K562 (cell line): ENCODE measurements around the gene NUTF2. TPM values are rescaled to one million over a fixed set of nuclear protein-coding genes. Genes with fewer than 3 reads are reported as not detected.

ENCODE experiments used
- BRF1 ChIP-seq: IDR thresholded peaks from 3 replicates; pipeline ENCODE4 v1.6.1; 2011; ENCODE audit warnings: borderline replicate concordance, mild to moderate bottlenecking; ENCODE audit not compliant: insufficient read length; ENCODE audit errors: extremely low read depth
- CBX3 ChIP-seq, 2 experiments: IDR thresholded peaks; 1 replicate in 1 of 2; 2 replicates in 1 of 2; pipeline ENCODE4 v1.6.1; 2012; ENCODE audit warnings: inconsistent platforms in 2 of 2, low read length in 2 of 2, borderline replicate concordance in 1 of 2, control low read depth in 1 of 2
- CC2D1A ChIP-seq: fragments of 450-650 bp; IDR thresholded peaks from 2 replicates; pipeline ENCODE4 v1.6.1; 2017; ENCODE audit warnings: mild to moderate bottlenecking
- CEBPG ChIP-seq, 3 experiments: fragments of 200-800 bp in 1 of 3; sonication (Bioruptor generic) in 1 of 3; sonication (generic) in 1 of 3; formaldehyde crosslinking in 1 of 3; IDR thresholded peaks in 2 of 3; conservative IDR thresholded peaks in 1 of 3; 2 replicates each; pipeline versions ENCODE4 v1.6.1 to v1.8.0; 2016 to 2022; ENCODE audit warnings: missing compliant biosample characterization in 2 of 3, missing genetic modification characterization in 2 of 3, mild to moderate bottlenecking in 1 of 3, missing genetic modification reagents in 1 of 3
- CTBP1 ChIP-seq: fragments of 450-650 bp; IDR thresholded peaks from 2 replicates; pipeline ENCODE4 v1.6.1; 2016; ENCODE audit warnings: borderline replicate concordance
- DEAF1 ChIP-seq: fragments of 450-650 bp; formaldehyde crosslinking; IDR thresholded peaks from 2 replicates; pipeline ENCODE4 v1.4.0; 2020; ENCODE audit warnings: mild to moderate bottlenecking, moderate library complexity
- HINFP ChIP-seq: fragments of 450-650 bp; conservative IDR thresholded peaks from 2 replicates; pipeline ENCODE4 v1.6.1; 2016; ENCODE audit warnings: missing genetic modification characterization, low read depth, mild to moderate bottlenecking, control low read depth, missing compliant biosample characterization
- IFI16 ChIP-seq: fragments of 250-450 bp; sonication (Bioruptor Pico); IDR thresholded peaks from 2 replicates; pipeline ENCODE4 v2.1.2; 2022; ENCODE audit warnings: mild to moderate bottlenecking, inconsistent platforms
- KLF16 ChIP-seq: IDR thresholded peaks from 2 replicates; pipeline ENCODE4 v1.6.1; 2016; ENCODE audit warnings: antibody characterized with exemption
- PML ChIP-seq: IDR thresholded peaks from 2 replicates; pipeline ENCODE4 v1.6.1; 2012; ENCODE audit warnings: low read length, inconsistent platforms
- RAD21 ChIP-seq, 2 experiments: fragments of 250-450 bp in 1 of 2; fragments of 450-650 bp in 1 of 2; sonication (Bioruptor Pico) in 1 of 2; formaldehyde crosslinking in 1 of 2; IDR thresholded peaks in 1 of 2; conservative IDR thresholded peaks in 1 of 2; 2 replicates each; pipeline versions ENCODE4 v1.4.0 to v1.8.0; 2020 to 2022; ENCODE audit warnings: mild to moderate bottlenecking in 2 of 2, moderate library complexity in 1 of 2
- RCOR1 ChIP-seq, 2 experiments: IDR thresholded peaks; 2 replicates each; pipeline ENCODE4 v1.6.1; 2012; ENCODE audit warnings: low read depth in 2 of 2, low read length in 2 of 2, borderline replicate concordance in 1 of 2, improper control_type of control experiment in 1 of 2
- RHOXF2B ChIP-seq: fragments of 250-450 bp; sonication (Bioruptor Pico); conservative IDR thresholded peaks from 2 replicates; pipeline ENCODE4 v1.5.1; 2021
- SNIP1 ChIP-seq: fragments of 450-650 bp; IDR thresholded peaks from 2 replicates; pipeline ENCODE4 v1.7.1; 2017; ENCODE audit warnings: low read depth, mild to moderate bottlenecking
- TEAD4 ChIP-seq, 2 experiments: sonication (generic) in 1 of 2; formaldehyde crosslinking in 1 of 2; IDR thresholded peaks; 2 replicates each; pipeline versions ENCODE4 v1.6.1 to v1.8.0; 2012 to 2022; ENCODE audit warnings: borderline replicate concordance in 1 of 2, inconsistent platforms in 1 of 2, low read length in 1 of 2, mild to moderate bottlenecking in 1 of 2, missing genetic modification reagents in 1 of 2
- TFAP4 ChIP-seq: sonication (generic); formaldehyde crosslinking; IDR thresholded peaks from 2 replicates; pipeline ENCODE4 v1.8.0; 2022; ENCODE audit warnings: missing genetic modification reagents, mild to moderate bottlenecking, moderate library complexity, borderline replicate concordance
- ZBTB11 ChIP-seq, 3 experiments: fragments of 200-800 bp in 1 of 3; fragments of 250-450 bp in 1 of 3; fragments of 450-650 bp in 1 of 3; sonication (Bioruptor Pico) in 1 of 3; sonication (Bioruptor generic) in 1 of 3; formaldehyde crosslinking in 1 of 3; IDR thresholded peaks; 2 replicates each; pipeline versions ENCODE4 v1.6.1 to v1.8.0; 2016 to 2022; ENCODE audit warnings: mild to moderate bottlenecking in 2 of 3, missing genetic modification characterization in 2 of 3, missing compliant biosample characterization in 1 of 3, moderate library complexity in 1 of 3
- ZNF408 ChIP-seq: fragments of 250-450 bp; sonication (Bioruptor Pico); IDR thresholded peaks from 2 replicates; pipeline ENCODE4 v1.4.0; 2020; ENCODE audit warnings: low read depth, mild to moderate bottlenecking, moderate library complexity
- ZNF830 ChIP-seq: fragments of 250-450 bp; sonication (Bioruptor Pico); IDR thresholded peaks from 2 replicates; pipeline ENCODE4 v1.5.0; 2021; ENCODE audit warnings: mild to moderate bottlenecking
- polyA plus RNA-seq, 8 experiments: library from polyadenylated mRNA; depleted of rRNA in 4 of 8; stranded (reverse) in 5 of 8; unstranded in 3 of 8; fragments of >200 nt; fragmentation: Nextera tagmentation in 2 of 8; fragmentation: Illumina TruSeq in 1 of 8; extraction: Ambion mirVana in 2 of 8; extraction: Trizol in 1 of 8; gene quantifications; 2 replicates each; pipeline versions ENCODE4 v1.2.1 to v1.2.3, GENCODE V29; 2011 to 2014; ENCODE audit warnings: inconsistent platforms in 1 of 8, missing spikeins in 1 of 8
- total RNA-seq, 7 experiments: library from RNA; depleted of rRNA in 6 of 7; stranded (reverse); fragments of >200 nt in 6 of 7; fragmentation: Illumina TruSeq in 2 of 7; extraction: Trizol in 2 of 7; gene quantifications; 2 replicates each; pipeline versions ENCODE4 v1.2.1 to v1.2.3, GENCODE V29; 2011 to 2021; ENCODE audit warnings: low replicate concordance in 1 of 7

The NUTF2 gene
- total and polyA plus RNA-seq, 9 of the 15 experiments (the other 6 are each of a cell fraction or from before 2014, with no cell fraction given): 106 to 248 (median 147) TPM

- TF ChIP-seq TFAP4 (CRISPR knock-in tag): peak; percentile 24; the same call in 1 of the 2 replicates
- no peak for TF ChIP-seq PML
- no peak for TF ChIP-seq ZNF408
- peak; percentile 38; the same call in 1 of the 2 replicates for TF ChIP-seq CC2D1A
- TF ChIP-seq ZBTB11 (CRISPR knock-in tag; IDR thresholded peaks at IDR 0.05): no peak
- no peak for TF ChIP-seq ZNF830
- TF ChIP-seq CEBPG (CRISPR knock-in tag; IDR thresholded peaks at IDR 0.05): no peak
- no peak for TF ChIP-seq CEBPG (tag; conservative IDR thresholded peaks at IDR 0.05 in 1 of 2, IDR thresholded peaks at IDR 0.05 in 1 of 2)
- peak; percentile 36; the same call in 1 of the 2 replicates for TF ChIP-seq CTBP1
- no peak for TF ChIP-seq SNIP1
- TF ChIP-seq RCOR1 (IDR thresholded peaks at IDR 0.05; ENCODE audit: borderline replicate concordance in 1 of 2, low read depth in 2 of 2, low read length in 2 of 2): no peak
- TF ChIP-seq TEAD4 (IDR thresholded peaks at IDR 0.05; ENCODE audit: low read length): no peak
- TF ChIP-seq TEAD4 (CRISPR knock-in tag; IDR thresholded peaks at IDR 0.05; ENCODE audit: borderline replicate concordance): no peak
- TF ChIP-seq HINFP (tag): no peak
- no peak for TF ChIP-seq BRF1
- peak; percentile 76 to 79 for TF ChIP-seq RAD21 (CRISPR knock-in tag; conservative IDR thresholded peaks at IDR 0.05 in 1 of 2, IDR thresholded peaks at IDR 0.05 in 1 of 2)
- 0 out of 2 replicates have a peak, but pooled peaks have one; percentile 17 for TF ChIP-seq KLF16
- TF ChIP-seq CBX3 (IDR thresholded peaks at IDR 0.05; ENCODE audit: borderline replicate concordance in 1 of 2, low read length in 2 of 2): no peak
- TF ChIP-seq RHOXF2B (CRISPR knock-in tag): no peak
- peak; percentile 62 for TF ChIP-seq DEAF1 (CRISPR knock-in tag)
- TF ChIP-seq IFI16: no peak
These were observed 37.1 kb downstream of the NUTF2 start (continued) for GRCh38 chr16:67883872-67884261.
